Measurements from ENCODE around the gene NUP107. TPM values are rescaled to one million over a fixed set of nuclear protein-coding genes. Genes with fewer than 3 reads are reported as not detected.

NUP107 gene
- total and polyA plus RNA-seq, 12 donors, result 13.1 to 51.6 (median 28.8) TPM

DNA sequence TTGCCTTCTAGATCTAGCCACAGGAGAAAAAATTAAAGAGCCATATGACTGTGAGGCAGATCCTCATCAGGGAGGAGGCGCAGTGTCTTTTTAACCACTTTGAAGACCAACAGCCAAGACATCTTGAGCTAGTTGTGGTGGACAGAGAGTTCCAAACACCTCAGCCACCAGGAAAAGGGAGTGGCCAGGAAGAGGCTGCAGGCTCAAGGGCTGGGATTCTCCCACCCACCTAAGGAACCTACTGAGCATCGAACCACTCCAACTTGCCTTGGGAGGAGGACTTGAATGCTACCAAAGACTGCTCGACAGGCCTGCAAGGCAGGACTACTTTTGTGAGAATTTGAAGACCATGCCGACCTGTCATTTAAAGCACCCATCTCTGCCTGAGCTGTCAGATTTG, 106.7 kb downstream of the NUP107 start:
- Histone ChIP-seq H3K36me3 (replicated peaks in 1 of 2) (no peaks in the 10 kb centered on the region), H3K27me3 (no peaks in the 10 kb centered on the region), H3K9me3 (replicated peaks in 1 of 3) (no peaks in the 10 kb centered on the region), H3K4me1 (replicated peaks in 1 of 2) (peaks cover 0 to 6% of the 10 kb centered on the region in 2 donors), H3K4me3 (no peak overlapping the region), H3K27ac (no peak overlapping the region)
- intact Hi-C loops (cut with DNase I), result no loop called here
- no peak for TF ChIP-seq POLR2A (IDR thresholded peaks at IDR 0.05)
- TF ChIP-seq, protein P1, sequence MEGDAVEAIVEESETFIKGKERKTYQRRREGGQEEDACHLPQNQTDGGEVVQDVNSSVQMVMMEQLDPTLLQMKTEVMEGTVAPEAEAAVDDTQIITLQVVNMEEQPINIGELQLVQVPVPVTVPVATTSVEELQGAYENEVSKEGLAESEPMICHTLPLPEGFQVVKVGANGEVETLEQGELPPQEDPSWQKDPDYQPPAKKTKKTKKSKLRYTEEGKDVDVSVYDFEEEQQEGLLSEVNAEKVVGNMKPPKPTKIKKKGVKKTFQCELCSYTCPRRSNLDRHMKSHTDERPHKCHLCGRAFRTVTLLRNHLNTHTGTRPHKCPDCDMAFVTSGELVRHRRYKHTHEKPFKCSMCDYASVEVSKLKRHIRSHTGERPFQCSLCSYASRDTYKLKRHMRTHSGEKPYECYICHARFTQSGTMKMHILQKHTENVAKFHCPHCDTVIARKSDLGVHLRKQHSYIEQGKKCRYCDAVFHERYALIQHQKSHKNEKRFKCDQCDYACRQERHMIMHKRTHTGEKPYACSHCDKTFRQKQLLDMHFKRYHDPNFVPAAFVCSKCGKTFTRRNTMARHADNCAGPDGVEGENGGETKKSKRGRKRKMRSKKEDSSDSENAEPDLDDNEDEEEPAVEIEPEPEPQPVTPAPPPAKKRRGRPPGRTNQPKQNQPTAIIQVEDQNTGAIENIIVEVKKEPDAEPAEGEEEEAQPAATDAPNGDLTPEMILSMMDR (IDR thresholded peaks at IDR 0.05), result no peak
- WGBS, 4 donors, result 91 to 98% (median 95%) methylated on average over 4 of the region's 4 CpGs
- DNase-seq, result peak in 1 of 7 donors; percentile 11

DNA sequence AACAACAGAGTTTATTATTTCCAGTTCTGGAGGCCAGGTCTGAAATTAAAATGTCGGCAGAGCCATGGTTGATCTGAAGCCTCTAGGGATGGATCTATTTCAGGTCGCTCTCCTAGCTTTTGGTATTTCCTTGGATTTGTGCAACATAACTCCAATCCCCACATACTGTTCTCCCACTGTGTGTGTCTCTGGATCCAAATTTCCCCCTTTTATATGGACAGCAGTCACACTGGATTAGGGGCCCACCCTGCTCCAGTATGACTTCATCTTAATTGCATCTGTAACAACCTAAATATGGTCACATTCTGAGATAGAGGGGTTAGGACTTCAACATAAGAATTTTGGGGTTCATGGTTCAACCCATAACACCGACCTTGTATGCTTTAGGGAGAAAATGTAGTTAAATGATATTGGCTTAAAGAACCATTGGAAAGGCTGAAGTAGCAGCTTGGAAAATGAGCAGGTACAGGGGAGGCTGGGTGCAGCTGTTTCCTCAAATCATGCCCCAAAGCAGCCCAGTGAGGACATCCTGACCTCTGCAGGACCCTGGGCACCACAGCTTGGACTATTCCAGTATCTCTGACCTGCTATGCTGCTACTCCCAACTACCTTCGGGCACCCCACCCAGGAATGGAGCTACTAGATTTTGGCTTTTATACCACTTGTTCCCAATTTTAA, 107.3 kb downstream of the NUP107 start:
- no peaks in the 10 kb centered on the region for H3K27me3 ChIP-seq
- TF ChIP-seq POLR2A (IDR thresholded peaks at IDR 0.05), result no peak
- TF ChIP-seq, protein P1 (IDR thresholded peaks at IDR 0.05), result no peak
- H3K4me1 ChIP-seq (replicated peaks in 1 of 2), result no peaks in the 10 kb centered on the region
- 94 to 98% (median 97%) methylated on average over 4 of the region's 4 CpGs for WGBS, 4 donors
- H3K36me3 ChIP-seq (replicated peaks in 1 of 2), result no peaks in the 10 kb centered on the region
- H3K4me3 ChIP-seq, result no peak overlapping the region
- intact Hi-C loops (cut with DNase I), result no loop called here
- no peaks in the 10 kb centered on the region for H3K9me3 ChIP-seq (replicated peaks in 1 of 3)
- H3K27ac ChIP-seq, result no peak overlapping the region
- DNase-seq, result peak in 1 of 7 donors; percentile 31

DNA sequence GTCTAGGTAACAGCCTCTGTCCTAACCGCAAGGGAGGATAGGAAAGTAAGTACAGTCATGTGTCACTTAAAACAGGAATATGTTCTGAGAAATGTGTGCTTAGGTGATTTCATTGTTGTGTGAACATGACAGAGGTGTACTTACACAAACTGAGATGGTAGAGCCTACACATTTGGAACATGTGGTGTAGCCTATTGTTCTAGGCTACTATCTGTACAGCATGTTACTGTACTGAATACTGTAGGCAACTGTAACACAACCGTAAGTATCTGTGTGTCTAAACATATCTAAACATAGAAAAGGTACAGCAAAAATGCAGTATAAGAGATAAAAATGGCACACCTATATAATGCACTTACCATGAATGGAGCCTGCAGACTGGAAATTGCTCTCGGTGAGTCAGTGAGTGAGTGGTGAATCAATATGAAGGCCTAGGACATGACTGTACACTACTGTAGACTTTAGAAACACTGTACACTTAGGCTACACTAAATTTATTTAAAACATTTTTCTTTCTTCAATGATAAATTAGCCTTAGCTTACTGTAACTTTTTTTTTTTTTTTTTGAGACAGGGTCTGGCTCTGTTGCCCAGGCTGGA, 108.0 kb downstream of the NUP107 start:
- intact Hi-C loops (cut with DNase I), result no loop called here
- TF ChIP-seq, protein P1 (IDR thresholded peaks at IDR 0.05), result no peak
- no peak for TF ChIP-seq POLR2A (IDR thresholded peaks at IDR 0.05)
- no peaks in the 10 kb centered on the region for H3K36me3 ChIP-seq (replicated peaks in 1 of 2)
- H3K27ac ChIP-seq, result no peak overlapping the region
- 86 to 92% (median 89%) methylated on average over 3 of the region's 3 CpGs for WGBS, 4 donors
- H3K27me3 ChIP-seq, result no peaks in the 10 kb centered on the region
- no peak overlapping the region for H3K4me3 ChIP-seq
- no peaks in the 10 kb centered on the region for H3K9me3 ChIP-seq (replicated peaks in 1 of 3)
- no peak for DNase-seq
- H3K4me1 ChIP-seq (replicated peaks in 1 of 2), result no peaks in the 10 kb centered on the region

Other genes starting within 250 kb of the NUP107 start
- gene RAP1B, start 76.1 kb upstream of the NUP107 start, total RNA-seq, result 100 to 1,000 TPM; 113 to 302 (median 167) TPM
- gene RAP1B, start 76.1 kb upstream of the NUP107 start, polyA plus RNA-seq, result 100 to 1,000 TPM in 1 of 3 donors, 10 to 100 TPM in 2; 74.6 to 264 (median 80.3) TPM
- 10 to 100 TPM in 5 of 9 donors, 1 to 10 TPM in 4; 2.7 to 23.1 (median 11.6) TPM for gene SLC35E3, start 59.2 kb downstream of the NUP107 start, total RNA-seq
- gene SLC35E3, start 59.2 kb downstream of the NUP107 start, polyA plus RNA-seq, result 10 to 100 TPM in 2 of 3 donors, 1 to 10 TPM in 1; 7.6 to 11.2 (median 10.5) TPM
- gene MDM2, start 121.2 kb downstream of the NUP107 start, total RNA-seq, result 100 to 1,000 TPM in 4 of 9 donors, 10 to 100 TPM in 5; 44.3 to 144 (median 99.9) TPM
- 100 to 1,000 TPM in 2 of 3 donors, 10 to 100 TPM in 1; 52.0 to 241 (median 134) TPM for gene MDM2, start 121.2 kb downstream of the NUP107 start, polyA plus RNA-seq
- gene CPM, start 246.2 kb downstream of the NUP107 start, total RNA-seq, result 100 to 1,000 TPM in 1 of 9 donors, 10 to 100 TPM in 8; 24.9 to 170 (median 60.7) TPM
- 10 to 100 TPM; 10.8 to 24.6 (median 13.3) TPM for gene CPM, start 246.2 kb downstream of the NUP107 start, polyA plus RNA-seq

Data from adrenal gland (tissue), 12 donors.